Measurements from ENCODE around the gene DUSP22. TPM values are rescaled to one million over a fixed set of nuclear protein-coding genes. Genes with fewer than 3 reads are reported as not detected.

DUSP22 gene
- total RNA-seq, 1 experiment from 2014 or later, result 34.8 TPM

- Histone ChIP-seq H3K36me3 (ENCODE audit: control insufficient read depth, insufficient read depth, low read length) (no peaks in the 10 kb centered on the region), H3K27me3 (ENCODE audit: control insufficient read depth, insufficient read depth, low read length) (peaks cover 5% of the 10 kb centered on the region), H3K27ac (ENCODE audit: low read length) (no peak overlapping the region), H3K4me3 (ENCODE audit: low read depth in 2 of 2, low read length in 2 of 2) (no peak overlapping the region), H3K9me3 (ENCODE audit: control insufficient read depth, insufficient read depth, low read depth, low read length) (no peaks in the 10 kb centered on the region), H3K4me1 (ENCODE audit: control insufficient read depth, insufficient read depth, low read length) (no peaks in the 10 kb centered on the region)
- ChIA-PET POLR2A (interaction anchor here (0.7 kb wide), 1 partner anchor 192 kb away, joined by 4 read pairs; no protein-coding TSS in a partner anchor), CTCF (no interaction called here)
- BruUV-seq (replicated peaks), result no TSS peak
- in situ Hi-C loops (cut with HindIII; ENCODE audit: low pct_unique_long_range_greater_than_20kb, low sequenced_read_pairs) (no loop called here), intact Hi-C loops (cut with micrococcal nuclease; ENCODE audit: unreplicated experiment) (no loop called here)
- DNase-seq (ENCODE audit: low read depth, low spot score) (no peak), ATAC-seq (peak; percentile 39; the same call in 1 of the 2 replicates)
- TF ChIP-seq SIN3A (IDR thresholded peaks at IDR 0.05; ENCODE audit: borderline replicate concordance, insufficient read depth, low read depth, low read length) (no peak), CTCF (IDR thresholded peaks at IDR 0.05) (no peak), TCF7L2 (IDR thresholded peaks at IDR 0.05; ENCODE audit: low read depth, low read length) (no peak), REST (IDR thresholded peaks at IDR 0.05; ENCODE audit: insufficient read depth in 1 of 2, low read depth in 2 of 2, low read length in 1 of 2) (no peak), POLR2AphosphoS5 (IDR thresholded peaks at IDR 0.05; ENCODE audit: low read depth, low read length) (no peak)
Measured at GRCh38 chr6:379410-380181, 87.3 kb downstream of the DUSP22 start.

GRCh38 chr6:380234-381218 lies 88.2 kb downstream of the DUSP22 start:
- Histone ChIP-seq H3K36me3 (ENCODE audit: control insufficient read depth, insufficient read depth, low read length) (no peaks in the 10 kb centered on the region), H3K4me1 (ENCODE audit: control insufficient read depth, insufficient read depth, low read length) (no peaks in the 10 kb centered on the region), H3K27ac (ENCODE audit: low read length) (no peak overlapping the region), H3K4me3 (ENCODE audit: low read depth in 2 of 2, low read length in 2 of 2) (no peak overlapping the region), H3K9me3 (ENCODE audit: control insufficient read depth, insufficient read depth, low read depth, low read length) (no peaks in the 10 kb centered on the region), H3K27me3 (ENCODE audit: control insufficient read depth, insufficient read depth, low read length) (peaks cover 5% of the 10 kb centered on the region)
- intact Hi-C loops (cut with micrococcal nuclease; ENCODE audit: unreplicated experiment) (no loop called here), in situ Hi-C loops (cut with HindIII; ENCODE audit: low pct_unique_long_range_greater_than_20kb, low sequenced_read_pairs) (no loop called here)
- no TSS peak for BruUV-seq (replicated peaks)
- no peak for DNase-seq (ENCODE audit: low read depth, low spot score)
- TF ChIP-seq CTCF (IDR thresholded peaks at IDR 0.05) (no peak), REST (IDR thresholded peaks at IDR 0.05; ENCODE audit: insufficient read depth in 1 of 2, low read depth in 2 of 2, low read length in 1 of 2) (no peak), POLR2AphosphoS5 (IDR thresholded peaks at IDR 0.05; ENCODE audit: low read depth, low read length) (no peak), TCF7L2 (IDR thresholded peaks at IDR 0.05; ENCODE audit: low read depth, low read length) (no peak), SIN3A (IDR thresholded peaks at IDR 0.05; ENCODE audit: borderline replicate concordance, insufficient read depth, low read depth, low read length) (no peak)
- ChIA-PET POLR2A (no interaction called here), CTCF (no interaction called here)
- ATAC-seq, result no peak
